Uterine smooth muscle cell (primary cell): ENCODE measurements around the gene STAT3. TPM values are rescaled to one million over a fixed set of nuclear protein-coding genes. Genes with fewer than 3 reads are reported as not detected.

ENCODE experiments used
- total RNA-seq: library from RNA; depleted of rRNA; stranded (reverse); fragments of >200 nt; gene quantifications from 2 replicates; pipeline ENCODE4 v1.2.3, GENCODE V29; 2014

STAT3 gene
- total RNA-seq, result 60.8 and 86.4 TPM in 2 replicates

DNA sequence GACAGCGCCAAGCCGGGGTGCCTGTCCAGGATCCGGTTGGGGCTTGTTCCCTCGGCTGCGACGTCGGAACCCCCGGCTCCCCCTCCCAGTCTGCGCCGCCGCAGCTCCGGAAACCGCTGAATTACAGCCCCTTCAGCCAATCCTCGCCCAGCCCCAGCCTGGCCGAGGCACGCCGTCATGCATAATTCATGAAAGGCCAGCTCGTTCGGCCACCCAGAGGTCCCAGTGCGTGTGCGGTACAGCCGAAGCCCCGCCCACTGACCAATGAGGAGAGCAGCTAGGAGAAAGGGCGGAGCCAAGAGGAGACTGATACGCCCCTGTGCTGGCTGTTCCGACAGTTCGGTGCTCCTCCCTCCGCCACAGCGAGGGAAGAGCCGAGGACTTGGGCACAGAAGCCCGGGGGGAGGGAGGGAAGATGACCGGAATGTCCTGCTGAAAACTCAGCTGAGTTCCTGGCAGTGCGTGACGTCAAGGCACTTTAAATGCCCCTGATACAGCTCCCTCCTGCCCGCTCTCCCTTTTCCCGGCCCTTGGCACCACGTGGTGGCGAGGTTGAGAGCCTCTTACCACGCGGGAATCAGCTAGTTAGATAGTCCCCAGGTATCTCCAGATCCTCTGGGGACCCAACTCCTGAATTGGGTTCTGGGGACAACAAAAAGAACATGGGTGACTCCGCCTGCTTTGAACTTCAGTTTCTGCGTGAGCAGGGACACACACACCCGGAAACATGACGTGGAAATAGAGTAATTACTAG, at the start of gene STAT3:
TSS of gene STAT3 (minus strand) at position 62 of the 754 bp plus-strand sequence. CDS start 39,926 bp downstream, outside the sequence.

DNA sequence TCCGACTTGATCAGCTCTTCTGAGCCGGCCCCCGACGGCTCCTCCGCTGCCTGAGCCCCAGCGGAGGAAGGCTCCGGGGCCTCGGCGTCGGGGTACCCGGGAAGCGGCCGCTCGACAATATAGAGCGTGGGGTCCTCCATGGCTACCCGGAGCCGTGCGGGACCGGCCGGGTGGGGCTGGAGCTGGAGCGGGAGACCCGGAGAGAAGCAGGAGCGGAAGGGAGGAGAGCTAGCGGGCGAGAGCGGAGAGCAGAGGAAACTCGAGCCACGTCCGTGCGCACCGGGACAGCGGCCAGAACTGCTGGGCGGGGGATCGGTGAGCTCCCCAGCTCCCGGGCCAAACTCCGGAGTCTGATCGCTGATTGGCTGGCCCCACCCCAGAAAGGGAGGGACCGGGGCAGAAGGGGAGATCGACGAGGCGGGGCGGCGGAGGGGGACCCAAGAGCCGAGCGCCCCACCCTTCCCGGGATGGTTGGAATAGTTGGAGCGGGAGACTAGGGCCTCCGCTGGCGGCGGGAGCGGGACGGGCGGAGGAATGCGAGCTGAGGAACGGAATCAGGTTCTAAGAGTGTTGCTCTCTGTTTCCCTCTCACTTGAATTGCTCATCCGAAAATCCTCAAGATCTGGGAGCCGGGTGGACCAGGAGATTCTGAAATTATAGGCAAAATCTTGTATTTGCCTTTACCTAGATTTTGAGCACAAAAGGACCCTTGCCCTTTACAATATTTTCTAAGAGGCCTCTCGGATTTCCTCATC, 34.9 kb upstream of the STAT3 start, which contains the start of gene CAVIN1:
TSS of gene CAVIN1 (minus strand) at position 299 of the 755 bp plus-strand sequence. CDS start at position 140, 159 bp downstream.

DNA sequence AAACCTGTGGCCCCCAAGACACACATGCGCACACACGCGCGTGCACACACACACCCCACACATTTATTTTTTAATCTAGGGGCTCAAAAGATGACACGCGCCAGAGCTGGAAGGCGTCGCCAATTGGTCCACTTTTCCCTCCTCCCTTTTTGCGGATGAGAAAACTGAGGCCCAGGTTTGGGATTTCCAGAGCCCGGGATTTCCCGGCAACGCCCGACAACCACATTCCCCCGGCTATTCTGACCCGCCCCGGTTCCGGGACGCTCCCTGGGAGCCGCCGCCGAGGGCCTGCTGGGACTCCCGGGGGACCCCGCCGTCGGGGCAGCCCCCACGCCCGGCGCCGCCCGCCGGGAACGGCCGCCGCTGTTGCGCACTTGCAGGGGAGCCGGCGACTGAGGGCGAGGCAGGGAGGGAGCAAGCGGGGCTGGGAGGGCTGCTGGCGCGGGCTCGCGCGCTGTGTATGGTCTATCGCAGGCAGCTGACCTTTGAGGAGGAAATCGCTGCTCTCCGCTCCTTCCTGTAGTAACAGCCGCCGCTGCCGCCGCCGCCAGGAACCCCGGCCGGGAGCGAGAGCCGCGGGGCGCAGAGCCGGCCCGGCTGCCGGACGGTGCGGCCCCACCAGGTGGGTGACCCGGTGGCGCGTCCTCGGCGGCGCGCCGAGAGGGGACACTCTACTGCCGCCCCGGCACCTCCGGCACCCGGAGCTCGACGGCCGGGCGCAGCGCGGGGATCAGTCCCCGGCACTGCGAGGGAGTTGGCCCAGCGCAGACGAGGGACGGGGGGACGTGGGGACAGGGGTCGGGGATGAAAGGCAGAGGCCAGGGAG, 100.1 kb downstream of the STAT3 start, which contains the start of gene STAT5A:
TSS of gene STAT5A (plus strand) at position 522 of the 826 bp plus-strand sequence. CDS start 914 bp downstream, outside the sequence.

DNA sequence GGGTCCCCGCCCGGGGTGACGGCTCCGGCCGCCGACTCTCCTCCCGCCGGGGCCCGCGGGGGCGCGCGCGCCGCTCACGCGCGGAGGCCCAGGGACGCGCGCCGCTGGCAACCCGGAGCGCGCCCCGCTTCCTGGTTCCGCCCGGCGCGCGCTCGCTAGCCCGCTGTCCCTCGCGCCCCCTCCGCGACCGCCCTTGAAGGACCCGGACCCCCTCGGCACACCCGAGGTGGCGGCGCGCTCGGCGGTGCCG, 112.0 kb downstream of the STAT3 start, which contains the start of gene STAT5B:
TSS of gene STAT5B (minus strand) at position 33 of the 250 bp plus-strand sequence. CDS start 44,264 bp downstream, outside the sequence.

Other genes with a start within 250 kb of the STAT3 start
- gene RAB5C, start 233.5 kb downstream of the STAT3 start, total RNA-seq, result 46.0 and 62.3 TPM in 2 replicates
- gene KCNH4, start 207.3 kb downstream of the STAT3 start, total RNA-seq, result not detected in 2 replicates
- not detected in 2 replicates for gene HCRT, start 203.0 kb downstream of the STAT3 start, total RNA-seq
- 13.3 and 16.5 TPM in 2 replicates for gene GHDC, start 193.9 kb downstream of the STAT3 start, total RNA-seq
- gene STAT5B, start 112.1 kb downstream of the STAT3 start, total RNA-seq, result 27.8 and 31.9 TPM in 2 replicates
- 8.1 and 14.7 TPM in 2 replicates for gene STAT5A, start 99.9 kb downstream of the STAT3 start, total RNA-seq
- gene CAVIN1, start 34.8 kb upstream of the STAT3 start, total RNA-seq, result 669 and 706 TPM in 2 replicates
- 53.4 and 53.5 TPM in 2 replicates for gene ATP6V0A1, start 70.4 kb upstream of the STAT3 start, total RNA-seq
- 39.3 and 53.4 TPM in 2 replicates for gene NAGLU, start 147.8 kb upstream of the STAT3 start, total RNA-seq
- gene HSD17B1, start 164.5 kb upstream of the STAT3 start, total RNA-seq, result 2.3 and 3.7 TPM in 2 replicates
- 15.1 and 16.3 TPM in 2 replicates for gene COASY, start 173.7 kb upstream of the STAT3 start, total RNA-seq
- gene MLX, start 178.7 kb upstream of the STAT3 start, total RNA-seq, result 39.9 and 45.2 TPM in 2 replicates
- gene PSMC3IP, start 189.3 kb upstream of the STAT3 start, total RNA-seq, result 6.7 and 20.6 TPM in 2 replicates
- gene RETREG3, start 220.9 kb upstream of the STAT3 start, total RNA-seq, result 44.9 and 55.6 TPM in 2 replicates
- 16.4 and 31.3 TPM in 2 replicates for gene TUBG1, start 221.2 kb upstream of the STAT3 start, total RNA-seq